IPS-18a (cell line): ENCODE data around the gene STOX2.

Experiments
- H3K27ac ChIP-seq: one replicate; pipeline ENCODE4 v1.5.1; 2013; ENCODE audit warnings: low read length
- H3K27me3 ChIP-seq: one replicate; pipeline ENCODE4 v1.6.1; 2013; ENCODE audit warnings: mild to moderate bottlenecking, low read length; ENCODE audit not compliant: control insufficient read depth, insufficient read depth
- H3K36me3 ChIP-seq: one replicate; pipeline ENCODE4 v1.6.1; 2013; ENCODE audit warnings: low read depth, low read length; ENCODE audit not compliant: control insufficient read depth
- H3K4me1 ChIP-seq: one replicate; pipeline ENCODE4 v1.6.1; 2013; ENCODE audit warnings: low read depth, low read length; ENCODE audit not compliant: control insufficient read depth
- H3K4me3 ChIP-seq: one replicate; pipeline ENCODE4 v1.5.1; 2013; ENCODE audit warnings: low read length
- H3K9ac ChIP-seq: one replicate; pipeline ENCODE4 v1.6.1; 2013; ENCODE audit warnings: mild to moderate bottlenecking, low read length, moderate library complexity
- H3K9me3 ChIP-seq: one replicate; pipeline ENCODE4 v1.6.1; 2013; ENCODE audit warnings: low read depth, low read length; ENCODE audit not compliant: control insufficient read depth

STOX2 gene

GRCh38 chr4:183898456-183898855 is 6.7 kb upstream of the STOX2 start:
- Histone ChIP-seq H3K4me1 (no peaks in the 10 kb centered on the region), H3K4me3 (no peak overlapping the region), H3K27me3 (peaks cover 13% of the 10 kb centered on the region), H3K36me3 (no peaks in the 10 kb centered on the region), H3K9ac (no peak overlapping the region), H3K9me3 (no peaks in the 10 kb centered on the region), H3K27ac (no peak overlapping the region)

GRCh38 chr4:183903021-183903760 is 1.9 kb upstream of the STOX2 start:
- H3K27ac ChIP-seq, result no peak overlapping the region
- H3K4me3 ChIP-seq, result no peak overlapping the region
- H3K27me3 ChIP-seq, result peaks cover 45% of the 10 kb centered on the region
- H3K36me3 ChIP-seq, result no peaks in the 10 kb centered on the region
- H3K9me3 ChIP-seq, result no peaks in the 10 kb centered on the region
- H3K4me1 ChIP-seq, result peaks cover 11% of the 10 kb centered on the region
- no peak overlapping the region for H3K9ac ChIP-seq

GRCh38 chr4:183905593-183906488 is 734 bp downstream of the STOX2 start:
- H3K27ac ChIP-seq, result no peak overlapping the region
- peaks cover 65% of the 10 kb centered on the region for H3K27me3 ChIP-seq
- H3K4me1 ChIP-seq, result peaks cover 26% of the 10 kb centered on the region
- H3K4me3 ChIP-seq, result peak overlapping the region; percentile 87
- H3K9me3 ChIP-seq, result no peaks in the 10 kb centered on the region
- no peaks in the 10 kb centered on the region for H3K36me3 ChIP-seq
- H3K9ac ChIP-seq, result peak overlapping the region; percentile 70

- H3K9me3 ChIP-seq, result no peaks in the 10 kb centered on the region
- peaks cover 26% of the 10 kb centered on the region for H3K4me1 ChIP-seq
- no peak overlapping the region for H3K27ac ChIP-seq
- H3K4me3 ChIP-seq, result peak overlapping the region; percentile 87
- H3K9ac ChIP-seq, result peak overlapping the region; percentile 79
- H3K27me3 ChIP-seq, result peaks cover 65% of the 10 kb centered on the region
- no peaks in the 10 kb centered on the region for H3K36me3 ChIP-seq
Observed at GRCh38 chr4:183906489-183906738, 1.3 kb downstream of the STOX2 start.

GRCh38 chr4:183906739-183907651 is 1.9 kb downstream of the STOX2 start:
- Histone ChIP-seq H3K36me3 (no peaks in the 10 kb centered on the region), H3K27ac (no peak overlapping the region), H3K27me3 (peaks cover 65% of the 10 kb centered on the region), H3K9me3 (no peaks in the 10 kb centered on the region), H3K4me1 (peaks cover 26% of the 10 kb centered on the region), H3K9ac (peak overlapping the region; percentile 79), H3K4me3 (peak overlapping the region; percentile 87)

- Histone ChIP-seq H3K9ac (peak overlapping the region; percentile 79), H3K4me1 (peaks cover 26% of the 10 kb centered on the region), H3K27ac (no peak overlapping the region), H3K36me3 (no peaks in the 10 kb centered on the region), H3K27me3 (peaks cover 55% of the 10 kb centered on the region), H3K4me3 (peak overlapping the region; percentile 87), H3K9me3 (no peaks in the 10 kb centered on the region)
Observed at GRCh38 chr4:183907871-183908683, 3.0 kb downstream of the STOX2 start.

- Histone ChIP-seq H3K27me3 (peaks cover 44% of the 10 kb centered on the region), H3K27ac (no peak overlapping the region), H3K4me3 (peak overlapping the region; percentile 87), H3K9ac (no peak overlapping the region), H3K4me1 (peaks cover 26% of the 10 kb centered on the region), H3K36me3 (no peaks in the 10 kb centered on the region), H3K9me3 (no peaks in the 10 kb centered on the region)
Observed at GRCh38 chr4:183909187-183909586, 4.1 kb downstream of the STOX2 start.

- Histone ChIP-seq H3K27ac (no peak overlapping the region), H3K36me3 (no peaks in the 10 kb centered on the region), H3K9ac (no peak overlapping the region), H3K4me3 (no peak overlapping the region), H3K9me3 (no peaks in the 10 kb centered on the region), H3K27me3 (peaks cover 38% of the 10 kb centered on the region), H3K4me1 (peaks cover 25% of the 10 kb centered on the region)
Observed at GRCh38 chr4:183909801-183910200, 4.7 kb downstream of the STOX2 start.

- Histone ChIP-seq H3K36me3 (no peaks in the 10 kb centered on the region), H3K4me3 (no peak overlapping the region), H3K4me1 (peaks cover 24% of the 10 kb centered on the region), H3K9me3 (no peaks in the 10 kb centered on the region), H3K27ac (no peak overlapping the region), H3K9ac (no peak overlapping the region), H3K27me3 (peaks cover 26% of the 10 kb centered on the region)
Observed at GRCh38 chr4:183912585-183912984, 7.5 kb downstream of the STOX2 start.

- H3K27me3 ChIP-seq, result no peaks in the 10 kb centered on the region
- no peaks in the 10 kb centered on the region for H3K9me3 ChIP-seq
- H3K36me3 ChIP-seq, result no peaks in the 10 kb centered on the region
- peaks cover 11% of the 10 kb centered on the region for H3K4me1 ChIP-seq
- H3K27ac ChIP-seq, result no peak overlapping the region
- no peak overlapping the region for H3K4me3 ChIP-seq
- H3K9ac ChIP-seq, result no peak overlapping the region
Observed at GRCh38 chr4:183915976-183916375, 10.9 kb downstream of the STOX2 start.
